Right lobe of liver (tissue), 6 donors: ENCODE results near the gene PREX1. TPM values are rescaled to one million over a fixed set of nuclear protein-coding genes. Genes with fewer than 3 reads are reported as not detected.

Experiments
- ATAC-seq, 4 donors: fragments of 200-7000 bp; cut with Tn5 transposase; one replicate each; pipeline ENCODE4 v1.9.1; 2020; ENCODE audit warnings: mild to moderate bottlenecking in 4 of 4, moderate library complexity in 4 of 4
- DNase-seq, 3 donors: peaks; one replicate each; pipeline ENCODE4 v3.0.0-alpha.2; 2020
- H3K27ac ChIP-seq, 3 donors: fragments of 200-600 bp; one replicate each; pipeline ENCODE4 v1.8.0; 2022
- H3K27me3 ChIP-seq, 2 donors: fragments of 200-600 bp; one replicate each; pipeline ENCODE4 v1.8.0; 2022
- H3K36me3 ChIP-seq, 4 donors: fragments of 200-600 bp; sonication (generic) in 1 of 4; one replicate each; pipeline versions ENCODE4 v1.5.1 to v1.8.0; 2017 to 2022; ENCODE audit warnings: control low read depth in 1 of 4
- H3K4me1 ChIP-seq, 4 donors: fragments of 200-600 bp; sonication (generic) in 1 of 4; one replicate each; pipeline versions ENCODE4 v1.5.1 to v1.8.0; 2017 to 2022; ENCODE audit warnings: control low read depth in 1 of 4
- H3K4me3 ChIP-seq, 3 donors: fragments of 200-600 bp; one replicate each; pipeline ENCODE4 v1.8.0; 2022
- H3K9me3 ChIP-seq, 4 donors: fragments of 200-600 bp; sonication (generic) in 1 of 4; one replicate each; pipeline versions ENCODE4 v1.5.1 to v1.8.0; 2017 to 2022; ENCODE audit warnings: control low read depth in 1 of 4
- CTCF ChIP-seq, 4 donors: fragments of 200-600 bp in 3 of 4; fragments of 450-650 bp in 1 of 4; IDR thresholded peaks; one replicate each; pipeline versions ENCODE4 v1.5.1 to v1.8.0; 2016 to 2022; ENCODE audit warnings: antibody characterized with exemption in 4 of 4, mild to moderate bottlenecking in 2 of 4
- POLR2A ChIP-seq: fragments of 450-650 bp; IDR thresholded peaks from one replicate; pipeline ENCODE4 v1.6.1; 2017; ENCODE audit warnings: antibody characterized with exemption, mild to moderate bottlenecking
- WGBS: methylation state at CpG from one replicate; pipeline ENCODE4 v1.1.6; 2018; ENCODE audit warnings: low coverage, low lambda C conversion rate; ENCODE audit not compliant: insufficient coverage; ENCODE audit errors: missing lambda C conversion rate; 5-methylcytosine and 5-hydroxymethylcytosine counted together
- intact Hi-C, 2 donors: fragments of 100-400 bp; cut with DNase I; formaldehyde crosslinking; loops; one replicate each; pipeline versions ENCODE4 v1.11.2 to v1.14.1; 2022
- total RNA-seq, 6 experiments: library from RNA; depleted of rRNA in 2 of 6; stranded (reverse); fragments of >200 nt in 2 of 6; fragmentation: NEBNext Ultra II Directional in 3 of 6; extraction: Animal tissue kit (Norgen Biotek cat#: 25700) in 3 of 6; gene quantifications; one replicate each; pipeline versions ENCODE4 v1.1.0 to v1.2.4, GENCODE V29; 2016 to 2023
- donor health status: DM: no; HTN: yes; CAD: no.
- donor health status: DM: no; HTN: no; CAD: no.
- donor health status: DM: no; HTN: no; CAD: no.
- donor health status: DM: no; HTN: yes; CAD: no.
- donor health status: DM: no; HTN: yes; CAD: no.

Gene PREX1
- total RNA-seq, 6 experiments from 2014 or later: 4.4 to 11.1 (median 8.7) TPM

DNA sequence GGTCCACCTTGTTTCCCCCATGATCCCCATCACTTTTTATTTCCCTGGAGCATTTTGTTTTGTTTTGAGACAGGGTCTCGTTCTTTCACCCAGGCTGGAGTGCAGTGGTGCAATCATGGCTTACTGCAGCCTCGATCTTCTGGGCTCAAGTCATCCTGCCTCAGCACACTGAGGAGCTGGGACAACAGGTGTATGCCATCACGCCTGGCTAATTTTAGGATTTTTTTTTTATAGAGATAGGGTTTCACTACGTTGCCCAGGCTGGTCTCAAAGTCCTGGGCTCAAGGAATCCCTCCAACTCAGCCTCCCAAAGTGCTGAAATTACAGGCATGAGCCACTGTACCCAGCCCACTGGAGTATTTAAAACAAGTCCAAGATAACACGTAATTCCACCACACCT is 179.9 kb downstream of the PREX1 start:
- H3K27me3 ChIP-seq: no peaks in the 10 kb centered on the region
- H3K9me3 ChIP-seq: no peaks in the 10 kb centered on the region
- DNase-seq: no peak
- H3K4me3 ChIP-seq: no peak overlapping the region
- no peak for TF ChIP-seq CTCF (IDR thresholded peaks at IDR 0.05)
- no peak for TF ChIP-seq POLR2A
- 74% methylated on average over 4 of the region's 5 CpGs for WGBS
- peaks cover 0 to 16% (median 0%) of the 10 kb centered on the region in 4 donors for H3K36me3 ChIP-seq
- no peak overlapping the region for H3K27ac ChIP-seq
- H3K4me1 ChIP-seq: peaks cover 0 to 2% (median 0%) of the 10 kb centered on the region in 4 donors
- ATAC-seq: no peak
- intact Hi-C loops: no loop called here

- DNase-seq: no peak
- H3K27ac ChIP-seq: no peak overlapping the region
- no peak overlapping the region for H3K4me3 ChIP-seq
Measured at GRCh38 chr20:48645666-48646065, 182.1 kb downstream of the PREX1 start.

DNA sequence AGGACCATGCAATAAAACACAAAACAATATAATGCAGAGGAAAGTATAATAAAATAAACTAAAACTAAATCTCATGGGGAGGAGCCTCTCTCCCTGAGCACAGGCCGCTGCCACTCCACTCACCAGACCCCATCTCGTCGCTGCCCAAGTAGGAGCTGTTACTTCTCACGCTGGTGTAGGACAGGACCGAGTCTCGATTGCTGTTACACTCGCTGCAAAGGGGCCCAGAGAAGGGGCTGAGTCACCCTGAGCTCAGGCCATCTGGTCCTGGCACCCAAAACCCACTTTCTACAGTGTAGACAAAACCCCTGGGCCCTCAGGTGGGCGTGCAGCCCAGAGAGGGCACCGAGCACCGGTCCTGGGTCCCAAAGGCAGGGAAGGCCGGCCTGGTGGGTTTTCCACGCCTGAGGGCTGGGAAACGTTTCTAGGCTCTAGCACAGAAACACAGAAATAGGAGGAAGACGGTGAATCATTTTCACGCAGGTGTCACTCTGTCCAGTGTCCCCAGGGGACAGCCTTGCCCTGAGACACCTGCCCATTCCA is 183.4 kb downstream of the PREX1 start:
- TF ChIP-seq POLR2A: no peak
- no peak for TF ChIP-seq CTCF (IDR thresholded peaks at IDR 0.05)
- H3K4me3 ChIP-seq: no peak overlapping the region
- ATAC-seq (no peak), DNase-seq (no peak)
- H3K27me3 ChIP-seq: no peaks in the 10 kb centered on the region
- no peak overlapping the region for H3K27ac ChIP-seq
- intact Hi-C loops: no loop called here
- no peaks in the 10 kb centered on the region for H3K9me3 ChIP-seq
- H3K4me1 ChIP-seq: peaks cover 0 to 2% (median 0%) of the 10 kb centered on the region in 4 donors
- 96% methylated on average over 4 of the region's 15 CpGs for WGBS
- peaks cover 0 to 12% (median 1%) of the 10 kb centered on the region in 4 donors for H3K36me3 ChIP-seq

More at GRCh38 chr20:48645666-48646065, 182.1 kb downstream of the PREX1 start:
- no peak for ATAC-seq
- no CpG with 5 or more reads among the region's 13 CpGs for WGBS
- intact Hi-C loops: no loop called here
- Histone ChIP-seq H3K27me3 (no peaks in the 10 kb centered on the region), H3K4me1 (peaks cover 0 to 2% (median 0%) of the 10 kb centered on the region in 4 donors), H3K9me3 (no peaks in the 10 kb centered on the region), H3K36me3 (peaks cover 0 to 16% (median 1%) of the 10 kb centered on the region in 4 donors)
- no peak for TF ChIP-seq CTCF (IDR thresholded peaks at IDR 0.05)
- TF ChIP-seq POLR2A: no peak

DNA sequence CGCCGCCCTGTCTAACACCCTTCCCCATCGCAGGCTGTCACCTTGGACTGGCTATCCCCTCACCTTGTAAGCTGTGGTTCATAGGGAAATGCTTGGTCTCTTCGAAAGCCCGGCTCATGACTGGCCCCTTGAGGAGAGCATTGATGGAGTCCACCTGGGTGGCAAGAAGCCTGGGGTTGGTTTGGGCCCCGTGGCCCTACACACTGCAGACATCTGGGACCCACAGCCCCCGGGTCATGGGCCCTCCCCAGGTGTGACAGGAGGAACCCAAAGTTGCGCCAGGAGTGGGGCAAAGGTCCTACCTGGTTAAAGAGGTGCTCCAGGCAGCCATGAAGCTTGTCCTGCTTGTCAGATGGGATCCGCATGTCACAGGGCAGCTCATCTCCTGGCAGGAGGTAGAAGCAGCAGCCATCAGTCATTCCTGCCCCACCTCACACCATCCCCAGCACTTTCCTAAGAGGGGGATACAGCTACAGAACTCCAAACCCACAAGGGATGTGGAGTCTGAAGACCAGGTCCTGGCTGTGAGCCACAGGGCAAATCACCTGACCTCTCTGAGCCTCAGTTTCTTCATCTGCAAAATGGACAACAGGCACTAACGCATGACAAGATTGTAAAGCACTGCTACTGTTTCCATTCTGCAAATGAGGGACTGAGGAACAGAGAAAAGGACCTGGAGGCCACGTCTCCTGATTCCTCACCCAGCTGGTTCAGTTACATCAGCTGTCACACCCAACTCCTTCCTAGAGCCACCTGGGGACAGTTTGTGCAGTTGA is 185.5 kb downstream of the PREX1 start:
- ATAC-seq (no peak), DNase-seq (peak in 1 of 3 donors; percentile 40)
- no peaks in the 10 kb centered on the region for H3K9me3 ChIP-seq
- no peak overlapping the region for H3K27ac ChIP-seq
- H3K4me3 ChIP-seq: no peak overlapping the region
- intact Hi-C loops: no loop called here
- H3K4me1 ChIP-seq: peaks cover 0 to 2% (median 0%) of the 10 kb centered on the region in 4 donors
- WGBS: 83% methylated on average over 1 of the region's 11 CpGs
- H3K36me3 ChIP-seq: peaks cover 0 to 9% (median 1%) of the 10 kb centered on the region in 4 donors
- TF ChIP-seq CTCF (IDR thresholded peaks at IDR 0.05) (no peak), POLR2A (no peak)
- H3K27me3 ChIP-seq: no peaks in the 10 kb centered on the region
